HepG2 (cell line): ENCODE results near the gene ZNF180. TPM values are rescaled to one million over a fixed set of nuclear protein-coding genes. Genes with fewer than 3 reads are reported as not detected.

Experiments used
- ATAC-seq: fragments of 200-7000 bp; cut with Tn5 transposase; 3 replicates; pipeline ENCODE4 v1.9.1; 2020; ENCODE audit warnings: mild to moderate bottlenecking, moderate library complexity
- BruUV-seq: library from RNA; stranded (reverse); fragments of 400-500 nt; replicated peaks from 2 replicates; lab custom pipeline; 2021; lab: Mats Ljungman, UMichigan
- CTCF ChIA-PET: fragments of 300-600 bp; formaldehyde crosslinking; extraction: SDS; loops from one replicate; lab custom pipeline; 2021; ENCODE audit warnings: low total read pairs, inconsistent platforms, low intra/inter-chr PET ratio; lab: Yijun Ruan, JAX
- POLR2A ChIA-PET: fragments of 350-600 bp; sonication (Branson Sonifier 250); formaldehyde crosslinking; loops from one replicate; lab custom pipeline; 2020; ENCODE audit warnings: antibody characterized with exemption, inconsistent platforms; lab: Yijun Ruan, JAX
- DNase-seq: peaks from one replicate; pipeline ENCODE4 v3.0.0-alpha.2; 2015; ENCODE audit warnings: low spot score
- FAIRE-seq: peaks from 3 replicates; lab custom pipeline; 2011; peaks lifted over from hg19 to GRCh38; lab: Jason Lieb, UNC
- H2AFZ ChIP-seq: one replicate; pipeline ENCODE4 v1.6.1; 2011; ENCODE audit warnings: low read length, inconsistent platforms
- H3K27ac ChIP-seq: fragments of 300-600 bp; 3 replicates; pipeline ENCODE4 v1.8.0; 2011; ENCODE audit warnings: mixed run types, mild to moderate bottlenecking, mixed read lengths, low read length, inconsistent platforms; ENCODE audit not compliant: insufficient read depth; ENCODE audit errors: extremely low read length
- H3K27me3 ChIP-seq, 2 experiments: fragments of 200-600 bp in 1 of 2; 2 replicates in 1 of 2; 3 replicates in 1 of 2; pipeline versions ENCODE4 v1.6.0 to v1.8.0; 2011; ENCODE audit warnings: low read length in 2 of 2, mild to moderate bottlenecking in 2 of 2, moderate library complexity in 2 of 2, inconsistent platforms in 1 of 2; ENCODE audit not compliant: insufficient read depth in 2 of 2, control insufficient read depth in 1 of 2
- H3K36me3 ChIP-seq, 2 experiments: fragments of 200-600 bp in 1 of 2; replicated peaks in 1 of 2; 2 replicates in 1 of 2; 3 replicates in 1 of 2; pipeline versions ENCODE4 v1.5.1 to v1.8.0; 2011; ENCODE audit warnings: low read length in 2 of 2, inconsistent platforms in 1 of 2; ENCODE audit not compliant: insufficient read depth in 2 of 2, control insufficient read depth in 1 of 2
- H3K4me1 ChIP-seq: 2 replicates; pipeline ENCODE4 v1.5.1; 2012; ENCODE audit warnings: low read length, inconsistent platforms; ENCODE audit not compliant: insufficient read depth
- H3K4me2 ChIP-seq: 2 replicates; pipeline ENCODE4 v1.6.0; 2011; ENCODE audit warnings: low read depth, low read length, inconsistent platforms
- H3K4me3 ChIP-seq, 3 experiments: fragments of 200-600 bp in 1 of 3; sonication (generic), shearing (Covaris generic) in 1 of 3; replicated peaks in 1 of 3; 2 replicates each; pipeline ENCODE4 v1.5.1; 2011 to 2016; ENCODE audit warnings: low read length in 3 of 3, inconsistent platforms in 2 of 3, low read depth in 2 of 3, mild to moderate bottlenecking in 2 of 3, control low read depth in 1 of 3, mixed read lengths in 1 of 3; ENCODE audit not compliant: insufficient read depth in 1 of 3
- H3K79me2 ChIP-seq: one replicate; pipeline ENCODE4 v1.6.1; 2011; ENCODE audit warnings: low read length, inconsistent platforms; ENCODE audit not compliant: insufficient read depth
- H3K9ac ChIP-seq: 2 replicates; pipeline ENCODE4 v1.6.0; 2011; ENCODE audit warnings: mild to moderate bottlenecking, low read depth, low read length, inconsistent platforms; ENCODE audit not compliant: insufficient read depth
- H3K9me3 ChIP-seq: 2 replicates; pipeline ENCODE4 v1.5.1; 2012; ENCODE audit warnings: mild to moderate bottlenecking, low read length
- H4K20me1 ChIP-seq: 2 replicates; pipeline ENCODE4 v1.6.0; 2011; ENCODE audit warnings: inconsistent platforms, mild to moderate bottlenecking, low read length, moderate library complexity; ENCODE audit not compliant: insufficient read depth
- MAFF ChIP-seq: IDR thresholded peaks from 2 replicates; pipeline ENCODE4 v1.6.1; 2011; ENCODE audit warnings: low read depth, low read length, improper control_type of control experiment
- MAFK ChIP-seq, 2 experiments: IDR thresholded peaks in 1 of 2; conservative IDR thresholded peaks in 1 of 2; 2 replicates each; pipeline ENCODE4 v1.6.1; 2011; ENCODE audit warnings: improper control_type of control experiment in 2 of 2, low read length in 2 of 2
- PRDM10 ChIP-seq: sonication (generic); formaldehyde crosslinking; IDR thresholded peaks from 2 replicates; pipeline ENCODE4 v1.4.0; 2020; ENCODE audit warnings: low read depth, missing genetic modification reagents
- RORA ChIP-seq: sonication (generic); formaldehyde crosslinking; IDR thresholded peaks from 2 replicates; pipeline ENCODE4 v1.5.0; 2020; ENCODE audit warnings: mild to moderate bottlenecking, missing genetic modification reagents, moderate library complexity
- ZNF747 ChIP-seq: sonication (generic); formaldehyde crosslinking; IDR thresholded peaks from 2 replicates; pipeline ENCODE4 v1.8.1; 2023; ENCODE audit warnings: missing genetic modification reagents, mild to moderate bottlenecking, borderline replicate concordance
- WGBS: methylation state at CpG from one replicate; pipeline ENCODE4 v1.1.6; 2017; ENCODE audit warnings: low lambda C conversion rate; 5-methylcytosine and 5-hydroxymethylcytosine counted together
- in situ Hi-C: cut with HindIII; loops from 2 replicates; pipeline ENCODE4 v1.10.0; 2017; ENCODE audit warnings: low pct_unique_long_range_greater_than_20kb; ENCODE audit not compliant: extremely low pct_ligation_motif_present
- intact Hi-C: fragments of 100-400 bp; cut with micrococcal nuclease; formaldehyde crosslinking; loops from one replicate; pipeline ENCODE4 v1.10.0; 2022; ENCODE audit not compliant: unreplicated experiment
- polyA plus RNA-seq, 8 experiments: library from polyadenylated mRNA; depleted of rRNA in 3 of 8; stranded (reverse) in 7 of 8; unstranded in 1 of 8; fragments of >200 nt; fragmentation: Illumina TruSeq in 4 of 8; extraction: Trizol in 4 of 8; gene quantifications; 2 replicates each; pipeline versions ENCODE4 v1.2.1 to v1.2.3, GENCODE V29; 2011 to 2016; ENCODE audit warnings: low read depth in 4 of 8, missing spikeins in 1 of 8, mixed read lengths in 1 of 8; ENCODE audit not compliant: insufficient read depth in 1 of 8
- total RNA-seq, 5 experiments: library from RNA; depleted of rRNA; stranded (reverse); fragments of >200 nt; fragmentation: Illumina TruSeq; extraction: Trizol; gene quantifications; 2 replicates each; pipeline ENCODE4 v1.2.3, GENCODE V29; 2016; ENCODE audit warnings: low read depth in 1 of 5

The ZNF180 gene
- total and polyA plus RNA-seq, 2 of the 13 experiments (the other 11 are each of a cell fraction or from before 2014, with no cell fraction given): 0.92 to 9.3 TPM

GRCh38 chr19:44498988-44499387 is 1.3 kb downstream of the ZNF180 start (continued):
- TF ChIP-seq PRDM10 (CRISPR knock-in tag): no peak
- TF ChIP-seq RORA: no peak

GRCh38 chr19:44496711-44497110 is 3.6 kb downstream of the ZNF180 start:
- Histone ChIP-seq H3K79me2 (peaks cover 23% of the 10 kb centered on the region), H3K9ac (no peak overlapping the region), H3K4me3 (no peak overlapping the region), H4K20me1 (no peaks in the 10 kb centered on the region), H3K36me3 (peaks cover 25 to 65% of the 10 kb centered on the region in 2 experiments), H3K4me1 (peaks cover 20% of the 10 kb centered on the region), H3K27me3 (no peaks in the 10 kb centered on the region), H3K4me2 (no peak overlapping the region)
- intact Hi-C loops (no loop called here), in situ Hi-C loops (loop anchor here (25.0 kb wide), 1 partner anchor 634 kb away; no protein-coding TSS in a partner anchor)
- CTCF ChIA-PET: no interaction called here
- ATAC-seq: no peak
- 100% methylated on average over 1 of the region's 1 CpG for WGBS
- TF ChIP-seq MAFK (conservative IDR thresholded peaks at IDR 0.05 in 1 of 2, IDR thresholded peaks at IDR 0.05 in 1 of 2; ENCODE audit: low read length in 2 of 2) (peak; percentile 63 to 78; a peak in 3 of 4 replicates), ZNF747 (CRISPR knock-in tag) (no peak), MAFF (peak; percentile 63)
- TF ChIP-seq, all 625 proteins: peak for 2
- no peak for FAIRE-seq
- POLR2A ChIA-PET: no interaction called here
- BruUV-seq: no TSS peak
- no peak overlapping the region for H2AFZ ChIP-seq
- H3K9me3 ChIP-seq: peaks cover 70% of the 10 kb centered on the region
- no peak for DNase-seq
- no peak overlapping the region for H3K27ac ChIP-seq
